Measurements from ENCODE around the gene ANKRD29.

DNA sequence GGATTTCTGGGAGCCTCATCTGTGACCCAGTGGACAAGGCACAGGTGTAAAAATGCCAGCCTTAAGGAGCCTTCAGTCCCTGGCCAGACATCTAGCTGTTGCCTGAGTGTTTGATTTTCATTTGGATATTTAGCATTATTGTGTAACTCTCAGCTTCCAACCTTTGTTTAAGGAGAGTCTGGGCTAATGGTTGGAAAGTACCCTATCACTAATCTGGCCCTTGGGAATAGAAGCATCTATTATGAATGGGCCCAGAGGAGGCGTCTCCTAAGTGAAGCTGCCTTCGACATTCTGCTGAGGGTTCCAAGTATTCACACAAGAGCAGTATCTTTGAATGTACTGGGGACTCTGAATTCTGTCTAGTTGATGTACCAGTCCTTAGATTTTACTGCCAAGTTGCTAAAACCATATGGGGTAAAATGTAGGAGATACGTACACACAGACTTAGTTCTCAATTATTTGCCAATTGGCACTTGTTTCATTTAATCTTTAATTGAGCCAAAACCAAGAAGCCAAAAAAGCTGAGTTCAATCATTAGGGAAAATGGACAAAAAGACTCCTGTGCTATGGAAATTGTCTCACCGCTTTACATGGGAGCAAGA, 7.2 kb upstream of the ANKRD29 start:
- TF ChIP-seq, protein P1, sequence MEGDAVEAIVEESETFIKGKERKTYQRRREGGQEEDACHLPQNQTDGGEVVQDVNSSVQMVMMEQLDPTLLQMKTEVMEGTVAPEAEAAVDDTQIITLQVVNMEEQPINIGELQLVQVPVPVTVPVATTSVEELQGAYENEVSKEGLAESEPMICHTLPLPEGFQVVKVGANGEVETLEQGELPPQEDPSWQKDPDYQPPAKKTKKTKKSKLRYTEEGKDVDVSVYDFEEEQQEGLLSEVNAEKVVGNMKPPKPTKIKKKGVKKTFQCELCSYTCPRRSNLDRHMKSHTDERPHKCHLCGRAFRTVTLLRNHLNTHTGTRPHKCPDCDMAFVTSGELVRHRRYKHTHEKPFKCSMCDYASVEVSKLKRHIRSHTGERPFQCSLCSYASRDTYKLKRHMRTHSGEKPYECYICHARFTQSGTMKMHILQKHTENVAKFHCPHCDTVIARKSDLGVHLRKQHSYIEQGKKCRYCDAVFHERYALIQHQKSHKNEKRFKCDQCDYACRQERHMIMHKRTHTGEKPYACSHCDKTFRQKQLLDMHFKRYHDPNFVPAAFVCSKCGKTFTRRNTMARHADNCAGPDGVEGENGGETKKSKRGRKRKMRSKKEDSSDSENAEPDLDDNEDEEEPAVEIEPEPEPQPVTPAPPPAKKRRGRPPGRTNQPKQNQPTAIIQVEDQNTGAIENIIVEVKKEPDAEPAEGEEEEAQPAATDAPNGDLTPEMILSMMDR (conservative IDR thresholded peaks at IDR 0.05; ENCODE audit: low read length), result no peak
- TF ChIP-seq EZH2phosphoT487 (IDR thresholded peaks at IDR 0.05; ENCODE audit: borderline replicate concordance, low read depth, low read length), result no peak

Data from OCI-LY7 (cell line).